Thyroid gland (tissue), 4 donors: ENCODE data around the gene PIK3CG.

ENCODE experiments used
- CTCF ChIP-seq, 6 experiments: fragments of 200-600 bp in 3 of 6; fragments of 450-650 bp in 3 of 6; sonication (generic) in 3 of 6; IDR thresholded peaks; one replicate each; pipeline ENCODE4 v1.5.1; 2016 to 2019; ENCODE audit warnings: antibody characterized with exemption in 6 of 6, mild to moderate bottlenecking in 2 of 6, inconsistent platforms in 1 of 6, moderate library complexity in 1 of 6
- POLR2A ChIP-seq, 2 donors: fragments of 450-650 bp; IDR thresholded peaks; one replicate each; pipeline ENCODE4 v1.6.1; 2017; ENCODE audit warnings: antibody characterized with exemption in 2 of 2, mild to moderate bottlenecking in 2 of 2, moderate library complexity in 1 of 2

DNA sequence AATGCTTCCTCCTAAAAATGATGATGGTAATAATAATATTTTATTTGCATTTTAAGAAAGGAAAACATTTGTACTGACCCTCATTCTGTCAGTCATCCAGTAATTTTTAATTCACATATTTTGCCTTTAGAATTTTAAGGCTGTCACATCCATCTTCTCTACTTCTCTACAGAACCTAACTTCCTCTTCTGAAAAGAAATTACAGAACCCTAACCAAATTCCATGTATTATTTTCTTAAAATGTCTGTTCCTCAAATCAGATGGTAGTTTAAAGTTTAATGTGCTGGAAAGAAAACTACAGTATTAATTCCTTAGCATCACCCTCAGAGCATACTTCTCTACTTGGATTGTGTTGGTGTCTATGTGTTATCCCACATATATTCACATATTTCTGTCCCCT lies 9.0 kb downstream of the PIK3CG start:
- TF ChIP-seq CTCF (IDR thresholded peaks at IDR 0.05) (no peak), POLR2A (IDR thresholded peaks at IDR 0.05) (no peak)
